ENCODE measurements around the gene MPRIP.
"Not testable (repeated sequence)": the region's sequence is repeated elsewhere in the genome, so short reads cannot be mapped to it uniquely, and the experiment has no call there.

MPRIP gene

GRCh38 chr17:17127730-17128291, 85.6 kb downstream of the MPRIP start:
- DNase-seq = no peak
- in situ Hi-C loops (cut with HindIII; ENCODE audit: low pct_ligation_motif_present, low pct_unique_long_range_greater_than_20kb, low sequenced_read_pairs) = no loop called here

- in situ Hi-C loops (cut with HindIII; ENCODE audit: low pct_ligation_motif_present, low pct_unique_long_range_greater_than_20kb, low sequenced_read_pairs) = no loop called here
- no peak for DNase-seq
These were observed 86.3 kb downstream of the MPRIP start for GRCh38 chr17:17128476-17129075.

- in situ Hi-C loops (cut with HindIII; ENCODE audit: low pct_ligation_motif_present, low pct_unique_long_range_greater_than_20kb, low sequenced_read_pairs) = no loop called here
- no peak for DNase-seq
These were observed 87.2 kb downstream of the MPRIP start for GRCh38 chr17:17129466-17129865.

- in situ Hi-C loops (cut with HindIII; ENCODE audit: low pct_ligation_motif_present, low pct_unique_long_range_greater_than_20kb, low sequenced_read_pairs) = no loop called here
- DNase-seq = no peak
These were observed 88.0 kb downstream of the MPRIP start for GRCh38 chr17:17130077-17130844.

GRCh38 chr17:17131839-17132238, 89.6 kb downstream of the MPRIP start:
- in situ Hi-C loops (cut with HindIII; ENCODE audit: low pct_ligation_motif_present, low pct_unique_long_range_greater_than_20kb, low sequenced_read_pairs) = no loop called here
- no peak for DNase-seq

GRCh38 chr17:17132746-17133145, 90.5 kb downstream of the MPRIP start:
- DNase-seq = no peak
- in situ Hi-C loops (cut with HindIII; ENCODE audit: low pct_ligation_motif_present, low pct_unique_long_range_greater_than_20kb, low sequenced_read_pairs) = no loop called here

- DNase-seq = no peak
- in situ Hi-C loops (cut with HindIII; ENCODE audit: low pct_ligation_motif_present, low pct_unique_long_range_greater_than_20kb, low sequenced_read_pairs) = no loop called here
These were observed 92.0 kb downstream of the MPRIP start for GRCh38 chr17:17134051-17134956.

- in situ Hi-C loops (cut with HindIII; ENCODE audit: low pct_ligation_motif_present, low pct_unique_long_range_greater_than_20kb, low sequenced_read_pairs) = no loop called here
- DNase-seq = no peak
These were observed 92.7 kb downstream of the MPRIP start for GRCh38 chr17:17134957-17135333.

GRCh38 chr17:17136221-17136620, 94.0 kb downstream of the MPRIP start:
- in situ Hi-C loops (cut with HindIII; ENCODE audit: low pct_ligation_motif_present, low pct_unique_long_range_greater_than_20kb, low sequenced_read_pairs); DNase-seq: not testable (repeated sequence)

GRCh38 chr17:17137731-17138585, 95.7 kb downstream of the MPRIP start:
- in situ Hi-C loops (cut with HindIII; ENCODE audit: low pct_ligation_motif_present, low pct_unique_long_range_greater_than_20kb, low sequenced_read_pairs) = no loop called here
- DNase-seq = no peak

GRCh38 chr17:17139972-17140589, 97.8 kb downstream of the MPRIP start:
- in situ Hi-C loops (cut with HindIII; ENCODE audit: low pct_ligation_motif_present, low pct_unique_long_range_greater_than_20kb, low sequenced_read_pairs) = no loop called here
- DNase-seq = no peak

- in situ Hi-C loops (cut with HindIII; ENCODE audit: low pct_ligation_motif_present, low pct_unique_long_range_greater_than_20kb, low sequenced_read_pairs) = no loop called here
- DNase-seq = peak; percentile 78
These were observed 98.3 kb downstream of the MPRIP start for GRCh38 chr17:17140590-17140980.

- in situ Hi-C loops (cut with HindIII; ENCODE audit: low pct_ligation_motif_present, low pct_unique_long_range_greater_than_20kb, low sequenced_read_pairs) = no loop called here
- no peak for DNase-seq
These were observed 99.0 kb downstream of the MPRIP start for GRCh38 chr17:17141279-17141678.

GRCh38 chr17:17141860-17142552, 99.7 kb downstream of the MPRIP start:
- peak; percentile 71 for DNase-seq
- in situ Hi-C loops (cut with HindIII; ENCODE audit: low pct_ligation_motif_present, low pct_unique_long_range_greater_than_20kb, low sequenced_read_pairs) = no loop called here

GRCh38 chr17:17142556-17142955, 100.3 kb downstream of the MPRIP start:
- no peak for DNase-seq
- in situ Hi-C loops (cut with HindIII; ENCODE audit: low pct_ligation_motif_present, low pct_unique_long_range_greater_than_20kb, low sequenced_read_pairs) = no loop called here

- in situ Hi-C loops (cut with HindIII; ENCODE audit: low pct_ligation_motif_present, low pct_unique_long_range_greater_than_20kb, low sequenced_read_pairs) = no loop called here
- DNase-seq = no peak
These were observed 101.2 kb downstream of the MPRIP start for GRCh38 chr17:17143501-17143900.

GRCh38 chr17:17144061-17144460, 101.8 kb downstream of the MPRIP start:
- in situ Hi-C loops (cut with HindIII; ENCODE audit: low pct_ligation_motif_present, low pct_unique_long_range_greater_than_20kb, low sequenced_read_pairs) = no loop called here

More at GRCh38 chr17:17144061-17144460, 101.8 kb downstream of the MPRIP start:
- no peak for DNase-seq

Measured in ACHN (cell line).